HG03575 (cell line): ENCODE data around the gene ADAMTS6.
"Not testable (repeated sequence)": the region's sequence is repeated elsewhere in the genome, so short reads cannot be mapped to it uniquely, and the experiment has no call there.

Experiments used
- ATAC-seq: cut with Tn5 transposase; IDR thresholded peaks from one replicate; pipeline ENCODE4 v1.9.1; 2021; ENCODE audit not compliant: unreplicated experiment, insufficient number of reproducible peaks, low FRiP score; ENCODE audit errors: extremely low read depth

Gene ADAMTS6

DNA sequence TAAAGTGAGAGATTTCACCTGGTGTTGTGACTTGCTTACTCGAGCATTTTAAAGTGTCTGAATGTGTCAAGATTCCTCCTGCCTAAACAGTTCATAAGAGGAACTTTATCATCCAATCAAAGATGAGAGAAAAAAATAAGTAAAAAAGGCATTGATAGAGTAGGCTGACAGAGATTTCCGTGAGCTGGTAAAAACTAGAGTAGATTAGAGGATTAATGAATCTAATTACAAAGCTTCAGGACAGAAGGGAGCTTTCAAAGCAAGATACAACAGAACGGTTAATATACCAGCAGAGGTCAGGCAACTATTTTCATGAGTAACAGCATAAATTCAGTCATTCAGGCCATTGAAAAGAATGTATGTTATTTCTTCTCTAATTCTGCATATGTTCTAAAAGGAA is 91.5 kb downstream of the ADAMTS6 start:
- no peak for ATAC-seq

DNA sequence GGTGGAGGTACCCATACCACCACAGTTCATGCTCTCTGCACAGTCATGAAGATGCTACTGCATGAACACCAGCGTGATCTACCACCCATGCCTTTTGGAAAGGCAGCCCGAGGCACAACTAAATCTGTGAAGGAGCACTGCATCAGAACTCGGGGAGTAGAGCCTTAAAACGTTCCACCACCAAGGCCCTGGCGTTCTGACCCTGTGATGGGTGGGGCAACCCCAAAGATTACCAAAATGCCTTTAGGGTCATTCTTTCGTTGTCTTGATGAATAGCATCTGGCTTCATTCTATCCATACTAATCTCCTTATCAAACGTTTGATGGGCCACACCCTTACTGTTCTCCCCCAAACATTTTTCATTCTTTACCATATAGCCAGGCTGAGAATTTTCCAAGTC is 97.9 kb downstream of the ADAMTS6 start:
- no peak for ATAC-seq

- ATAC-seq = no peak
Observed at GRCh38 chr5:65382582-65382981, 99.1 kb downstream of the ADAMTS6 start.

DNA sequence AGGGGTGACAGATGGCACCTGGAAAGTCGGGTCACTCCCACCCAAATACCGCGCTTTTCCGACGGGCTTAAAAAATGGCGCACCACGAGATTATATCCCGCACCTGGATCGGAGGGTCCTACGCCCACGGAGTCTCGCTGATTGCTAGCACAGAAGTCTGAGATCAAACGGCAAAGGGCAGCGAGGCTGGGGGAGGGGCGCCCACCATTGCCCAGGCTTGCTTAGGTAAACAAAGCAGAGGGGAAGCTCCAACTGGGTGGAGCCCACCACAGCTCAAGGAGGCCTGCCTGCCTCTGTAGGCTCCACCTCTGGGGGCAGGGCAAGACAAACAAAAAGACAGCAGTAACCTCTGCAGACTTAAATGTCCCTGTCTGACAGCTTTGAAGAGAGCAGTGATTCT is 111.2 kb downstream of the ADAMTS6 start:
- not testable (repeated sequence) for ATAC-seq

- no peak for ATAC-seq
Observed at GRCh38 chr5:65366655-65367054, 115.1 kb downstream of the ADAMTS6 start.

DNA sequence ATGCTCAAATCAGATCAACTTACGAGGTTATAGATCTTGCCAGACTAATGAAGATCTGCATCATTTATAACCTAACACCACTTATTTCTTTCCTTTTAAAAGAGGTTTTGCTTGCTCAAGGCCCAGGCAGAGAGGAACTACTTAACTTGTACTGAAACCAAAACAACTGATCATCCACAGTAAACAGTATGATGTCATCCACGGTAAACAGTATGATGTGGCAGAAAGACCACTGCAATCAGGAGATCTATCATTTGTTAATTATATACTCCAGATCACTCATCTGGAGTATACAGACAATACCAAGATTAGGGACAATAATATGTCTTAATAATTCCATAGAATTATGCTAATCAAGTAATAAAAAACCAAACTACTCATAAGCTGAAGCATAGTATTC is 116.8 kb downstream of the ADAMTS6 start:
- no peak for ATAC-seq

- ATAC-seq = no peak
Observed at GRCh38 chr5:65363499-65363898, 118.2 kb downstream of the ADAMTS6 start.

- no peak for ATAC-seq
Observed at GRCh38 chr5:65359981-65360380, 121.7 kb downstream of the ADAMTS6 start.

- ATAC-seq = no peak
Observed at GRCh38 chr5:65359569-65359968, 122.2 kb downstream of the ADAMTS6 start.

DNA sequence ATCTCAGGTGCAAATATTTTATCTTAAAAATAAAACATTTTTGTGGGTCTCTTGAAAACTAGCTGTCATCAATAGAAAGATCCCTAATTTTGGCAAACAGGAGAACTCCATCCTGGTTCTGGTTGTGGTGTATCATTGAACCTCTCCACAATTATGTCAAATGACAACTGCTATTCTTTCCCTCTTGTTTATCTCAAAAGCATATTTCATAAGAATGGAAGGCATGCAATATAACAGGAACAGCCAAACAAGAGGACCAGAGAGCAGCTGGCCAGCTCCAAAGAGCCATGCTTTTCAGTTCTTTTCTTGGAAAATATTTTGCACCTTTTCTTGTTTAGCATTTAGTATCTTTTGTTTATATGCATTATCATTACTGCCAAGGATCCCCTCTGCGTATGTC is 125.4 kb downstream of the ADAMTS6 start:
- no peak for ATAC-seq

GRCh38 chr5:65355301-65355700 is 126.4 kb downstream of the ADAMTS6 start:
- no peak for ATAC-seq

- no peak for ATAC-seq
Observed at GRCh38 chr5:65341835-65342234, 139.9 kb downstream of the ADAMTS6 start.

DNA sequence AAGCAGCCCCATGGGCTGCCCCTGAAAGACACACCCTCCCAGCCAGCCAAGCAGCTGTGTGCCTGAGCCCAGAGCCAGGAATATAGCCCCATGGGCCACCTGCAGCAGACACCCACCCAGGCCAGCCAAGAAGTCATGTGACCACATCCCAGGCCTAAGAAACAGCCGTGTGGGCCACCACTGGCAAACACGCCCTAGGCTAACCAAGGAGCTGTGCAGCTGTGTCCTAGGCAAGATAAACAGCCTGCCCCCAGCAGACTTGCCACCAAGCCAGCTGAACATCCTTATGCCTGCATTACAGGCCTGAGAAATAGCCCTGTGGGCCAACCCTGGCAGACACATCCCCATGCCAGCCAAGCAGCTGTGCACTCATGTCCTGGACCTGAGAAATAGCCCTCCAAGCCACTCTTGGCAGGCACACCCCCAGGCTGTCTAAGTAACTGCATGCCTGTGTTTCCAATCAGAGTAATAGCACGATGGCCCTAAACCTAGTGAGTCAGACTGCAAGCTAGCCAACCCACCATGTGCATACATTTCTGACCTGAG is 143.0 kb downstream of the ADAMTS6 start:
- no peak for ATAC-seq

DNA sequence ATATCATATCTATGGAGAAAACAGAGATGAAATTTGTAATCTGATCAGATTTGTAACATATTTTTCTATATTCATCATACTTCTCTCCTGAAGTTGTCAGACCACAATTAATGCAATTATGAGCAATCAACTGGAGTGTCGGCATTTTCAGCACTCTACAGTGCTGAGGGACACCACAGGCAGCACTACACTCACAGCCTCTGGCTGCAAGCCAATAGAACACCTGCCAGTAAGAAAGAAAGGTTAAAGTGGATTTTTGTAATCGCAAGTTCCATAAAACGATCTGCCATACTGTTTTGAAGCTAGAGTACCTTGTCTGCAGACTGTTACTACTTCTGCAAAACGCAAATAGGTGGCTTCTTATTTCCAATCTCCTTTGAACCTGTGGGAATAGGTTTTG is 147.6 kb downstream of the ADAMTS6 start:
- no peak for ATAC-seq

DNA sequence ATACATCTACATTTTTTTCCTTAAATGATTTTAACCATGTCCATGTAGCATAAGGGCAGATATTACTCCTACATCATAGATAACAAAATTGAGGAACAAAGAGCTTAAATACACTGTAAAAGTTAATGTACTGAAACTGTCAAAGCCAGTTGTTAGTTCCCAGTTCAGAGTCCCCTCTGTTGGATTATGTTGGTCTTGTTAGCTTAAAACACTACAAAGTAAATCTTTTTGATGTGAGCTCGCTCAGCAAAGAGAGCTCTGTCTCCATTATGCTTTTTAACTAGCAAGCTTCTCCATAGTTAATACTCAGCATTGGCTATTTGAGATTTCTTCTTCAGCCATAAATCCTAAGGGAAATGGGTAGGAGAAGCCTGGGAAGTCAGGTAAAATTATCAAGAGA is 149.1 kb downstream of the ADAMTS6 start:
- ATAC-seq = no peak

DNA sequence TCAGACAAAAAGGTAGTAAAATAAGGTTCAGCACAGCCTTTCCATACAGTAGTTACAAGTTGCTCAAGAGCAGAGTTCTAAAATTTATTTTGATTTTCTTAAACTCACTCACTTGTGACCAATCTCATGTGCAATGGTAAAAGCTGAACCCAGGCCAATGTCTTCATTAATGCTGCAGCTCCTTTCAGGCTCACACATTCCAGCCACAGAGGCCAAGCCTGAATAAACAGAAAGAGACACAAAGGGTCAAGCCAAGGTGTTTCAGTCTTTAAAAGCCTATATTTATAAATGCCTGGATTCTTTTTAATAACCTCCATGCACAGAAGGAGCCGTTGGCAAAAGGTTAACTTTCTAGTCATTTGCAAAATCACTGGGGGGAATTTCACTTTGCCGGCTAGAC is 152.5 kb downstream of the ADAMTS6 start:
- ATAC-seq = no peak

GRCh38 chr5:65327582-65327981 is 154.1 kb downstream of the ADAMTS6 start:
- ATAC-seq = no peak

DNA sequence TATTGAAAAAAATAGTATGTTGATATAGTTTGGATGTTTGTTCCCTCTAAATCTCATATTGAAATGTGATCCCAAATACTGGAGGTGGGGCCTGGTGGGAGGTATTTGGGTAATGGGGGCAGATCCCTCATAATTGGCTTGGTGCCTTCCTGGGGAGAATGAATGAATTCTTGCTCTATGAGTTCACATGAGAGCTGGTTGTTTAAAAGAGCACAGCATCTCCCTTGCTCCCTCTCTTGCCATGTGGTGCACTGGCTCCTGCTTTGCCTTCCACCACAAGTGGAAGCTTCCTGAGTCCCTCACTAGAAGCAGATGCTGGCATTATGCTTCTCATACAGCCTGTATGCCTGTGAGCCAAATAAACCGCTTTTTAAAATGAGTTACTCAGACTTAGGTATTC is 154.8 kb downstream of the ADAMTS6 start:
- no peak for ATAC-seq

DNA sequence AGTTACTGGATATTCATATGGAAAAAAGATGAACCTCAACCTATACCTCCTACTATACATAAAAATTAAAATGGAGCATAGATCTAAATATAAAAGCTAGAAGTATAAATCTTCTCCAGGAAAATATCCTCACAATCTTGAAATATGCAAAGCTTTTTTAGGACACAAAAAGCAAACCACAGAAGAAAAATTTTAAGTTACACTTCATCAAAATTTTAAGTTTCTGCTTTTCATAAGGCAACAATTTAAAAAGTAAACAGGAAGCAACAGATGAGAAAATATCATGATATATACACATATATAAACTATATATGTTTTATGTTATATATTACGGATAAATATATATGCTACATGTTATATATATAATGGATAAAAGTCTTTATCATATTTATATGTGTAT is 157.5 kb downstream of the ADAMTS6 start:
- no peak for ATAC-seq

GRCh38 chr5:65320704-65321103 is 161.0 kb downstream of the ADAMTS6 start:
- not testable (repeated sequence) for ATAC-seq

DNA sequence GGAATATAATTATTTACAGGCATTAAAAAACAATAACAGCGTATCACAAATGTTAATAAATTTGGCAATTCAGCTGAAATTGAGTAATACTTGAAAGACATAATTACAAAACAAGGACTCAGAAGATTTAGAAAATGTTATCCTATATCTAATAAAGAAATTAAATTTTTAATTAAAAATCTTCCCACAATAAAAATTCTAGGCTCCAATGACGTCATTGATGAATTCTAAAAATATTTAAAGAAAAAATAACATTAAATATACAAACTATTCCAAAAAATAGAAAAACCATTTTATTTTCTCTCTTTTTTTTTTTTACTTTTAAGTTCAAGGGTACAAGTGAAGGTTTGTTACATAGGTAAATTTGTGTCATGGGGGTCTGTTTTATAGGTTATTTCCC is 161.5 kb downstream of the ADAMTS6 start:
- no peak for ATAC-seq

DNA sequence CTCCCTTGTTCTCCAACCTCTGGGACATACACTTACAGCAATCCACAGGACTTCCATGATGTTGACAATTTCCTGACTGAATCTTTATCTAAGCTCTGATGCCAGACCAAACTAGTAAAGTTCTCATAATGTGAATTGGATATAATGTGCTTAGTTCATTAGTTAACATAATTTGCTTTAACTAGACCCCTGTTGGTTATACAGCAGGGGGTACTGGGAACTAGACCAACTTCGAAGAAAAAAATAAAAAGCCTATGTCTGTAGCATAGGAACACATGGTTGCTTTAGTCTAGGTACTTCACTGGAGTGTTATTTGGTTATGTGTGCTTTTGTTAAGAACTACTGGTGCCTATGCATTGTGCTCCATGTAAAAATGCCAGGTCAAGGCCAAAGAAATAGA is 173.8 kb downstream of the ADAMTS6 start:
- no peak for ATAC-seq
